Stimulated activated CD4-positive, alpha-beta T cell treated with anti-CD3 and anti-CD28 coated beads, Interleukin-1b, Interleukin-23, amount 100 ng/mL, for 4 hours (primary cell): Measurements from ENCODE around the gene LKAAEAR1.

Experiments used
- DNase-seq, 2 donors: peaks; one replicate each; pipeline ENCODE4 v3.0.0-alpha.2; 2020; ENCODE audit warnings: low read depth in 2 of 2

LKAAEAR1 gene

DNA sequence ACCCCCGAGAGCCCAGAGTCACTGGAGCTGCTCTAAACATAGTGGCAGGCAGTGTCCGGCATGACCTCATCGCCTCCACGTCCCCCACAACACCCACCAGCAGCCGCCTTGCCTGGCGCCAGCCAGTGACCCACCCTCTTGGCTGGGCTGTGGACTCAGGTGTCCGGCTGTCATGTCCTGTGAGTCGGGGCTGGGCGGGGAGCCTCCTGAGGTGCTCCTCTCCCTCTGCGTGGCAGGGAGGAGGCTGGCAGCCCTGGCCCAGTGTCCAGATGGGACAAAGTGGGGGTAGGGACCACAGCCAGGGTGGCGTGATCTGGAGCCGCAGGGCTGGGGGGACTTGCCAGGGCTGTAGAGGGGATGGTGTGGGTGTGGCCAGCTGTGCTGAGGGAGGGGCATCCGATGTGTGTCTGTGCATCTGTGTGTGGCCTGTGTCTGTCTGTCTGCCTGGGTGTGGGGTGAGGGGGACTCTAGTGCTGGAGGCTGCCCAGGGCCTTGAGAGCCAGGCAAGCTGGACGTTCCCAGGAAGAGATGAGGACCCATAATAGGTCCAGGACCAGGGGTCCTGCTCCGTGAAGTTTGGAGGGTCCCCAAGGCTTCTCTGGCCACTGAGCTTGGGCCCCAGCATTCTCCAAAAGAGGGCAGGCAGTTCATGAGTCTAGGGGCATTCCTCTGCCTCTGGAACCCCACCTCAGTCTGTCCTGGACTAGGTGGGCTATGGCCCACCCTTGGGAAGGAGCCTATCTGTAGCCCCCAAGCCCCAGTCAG lies 32.5 kb downstream of the LKAAEAR1 start:
- no peak for DNase-seq

DNA sequence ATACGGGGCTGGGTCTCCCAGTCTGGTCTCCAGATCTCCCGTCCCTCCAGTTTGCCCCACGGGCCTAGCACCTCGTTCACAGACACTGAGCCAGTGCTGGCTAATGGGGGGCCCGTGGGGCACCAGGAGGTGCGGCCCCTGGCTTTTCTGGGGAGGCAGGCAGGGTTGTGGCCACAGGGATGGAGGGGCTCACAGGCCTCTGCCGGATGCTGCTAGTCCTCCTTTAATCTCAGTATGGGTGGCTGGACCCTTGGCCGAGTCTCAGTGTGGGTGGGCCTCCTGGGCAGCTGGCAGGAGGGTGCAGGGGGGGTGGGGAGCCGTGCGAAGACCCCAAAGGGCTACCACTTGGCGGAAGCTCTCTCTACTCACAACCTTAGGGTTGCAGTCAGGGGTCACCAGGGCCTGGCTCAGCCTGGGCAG lies 33.2 kb downstream of the LKAAEAR1 start:
- DNase-seq = no peak

DNA sequence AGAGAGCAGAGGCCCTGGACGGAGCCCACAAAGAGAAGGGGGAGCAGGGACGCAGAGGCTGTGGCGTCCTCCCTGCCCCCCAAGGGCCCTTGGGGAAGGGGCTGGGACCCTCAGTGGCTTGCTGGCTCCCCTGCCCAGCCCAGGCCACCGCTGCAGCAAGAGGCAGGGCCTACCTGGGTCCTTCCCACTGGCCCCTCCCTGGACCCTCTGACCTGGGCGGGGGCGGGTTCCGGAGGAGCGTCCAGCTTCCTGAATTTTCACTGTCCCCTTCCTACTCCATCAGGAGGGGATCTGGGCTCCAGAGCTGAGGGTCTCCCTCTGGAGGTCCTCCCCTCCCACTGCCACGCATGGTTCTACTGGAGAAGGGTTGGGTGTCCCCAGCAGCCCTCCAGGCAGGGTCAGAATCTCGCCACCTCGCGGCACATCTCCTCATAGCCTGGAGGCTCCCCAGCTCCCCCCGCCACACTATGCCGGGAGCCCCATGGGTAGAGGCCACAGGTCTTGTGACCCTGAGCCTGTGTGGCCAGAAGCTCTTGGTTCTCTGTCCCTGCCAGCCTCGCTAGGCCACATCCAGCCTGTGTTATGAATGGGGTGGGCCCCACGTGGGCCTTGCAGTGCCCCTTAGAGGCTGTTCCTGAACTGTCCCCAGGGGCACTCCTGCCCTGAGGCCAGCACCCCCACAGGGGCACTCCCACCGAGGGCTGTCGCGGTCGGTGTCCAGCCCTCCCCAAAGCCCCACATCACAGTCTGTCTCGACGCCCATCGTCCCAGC lies 33.8 kb downstream of the LKAAEAR1 start:
- DNase-seq = no peak

DNA sequence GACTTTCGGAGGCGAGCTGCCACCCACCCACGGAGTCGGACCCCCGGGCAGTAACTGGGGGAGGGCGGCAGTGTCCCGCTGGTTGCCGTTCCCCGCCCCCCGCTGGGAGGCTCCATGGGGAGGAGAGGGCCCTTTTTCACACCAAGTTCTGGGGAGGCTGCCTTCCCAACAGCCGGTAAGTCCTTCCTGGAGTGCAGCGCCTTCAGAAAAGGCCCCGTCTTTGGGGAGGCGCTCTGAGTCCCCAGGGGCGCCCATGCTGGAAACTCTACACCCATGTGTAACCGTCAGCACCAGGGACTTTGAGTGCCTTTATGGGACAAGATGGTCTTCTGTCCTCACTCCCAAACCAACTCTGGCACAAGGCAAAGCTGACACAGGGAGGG lies 34.3 kb downstream of the LKAAEAR1 start:
- DNase-seq = no peak

DNA sequence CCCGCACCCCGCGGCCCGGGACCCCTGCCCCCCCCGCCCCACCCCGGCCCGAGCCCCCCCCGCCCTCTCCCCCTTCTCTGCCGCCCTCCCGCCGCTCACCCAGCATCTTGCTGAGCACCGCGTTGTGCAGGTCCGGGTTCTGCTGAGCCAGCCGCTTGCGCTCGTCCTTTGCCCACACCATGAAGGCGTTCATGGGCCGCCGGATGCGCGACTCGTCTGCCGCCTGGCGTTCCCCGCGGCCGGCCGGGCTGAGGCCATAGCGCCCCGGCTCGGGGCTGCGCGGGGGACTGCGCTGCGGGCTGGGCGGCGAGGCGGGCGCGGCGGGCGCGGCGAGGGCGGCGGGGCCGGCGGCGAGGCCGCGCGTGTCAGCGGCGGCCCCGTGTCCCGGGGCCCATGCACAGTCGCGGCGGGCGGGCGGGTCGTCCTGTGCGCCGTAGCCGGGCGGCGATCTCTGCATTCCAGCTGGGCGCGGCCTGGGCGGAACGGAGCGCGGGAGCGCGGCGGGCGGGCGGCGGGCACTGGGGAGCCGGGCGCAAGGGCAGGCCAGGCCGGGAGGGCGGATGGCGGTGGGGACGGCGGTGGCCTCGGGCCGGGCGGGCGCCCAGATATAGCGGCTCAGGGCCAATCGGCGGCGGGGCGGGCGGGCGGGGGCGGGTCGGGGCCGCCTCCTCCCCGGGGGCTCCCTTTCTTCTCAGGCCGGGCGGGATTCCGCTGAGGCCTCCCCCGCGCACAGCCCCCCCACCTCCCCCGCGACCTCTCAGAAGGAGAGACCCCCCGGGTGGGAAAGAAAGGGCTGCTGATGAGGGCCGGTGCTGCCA lies 34.9 kb downstream of the LKAAEAR1 start, which contains the start of gene SOX18:
SOX18 (minus strand) TSS at position 580 of the 818 bp plus-strand sequence; CDS start at position 457, 123 bp downstream.
- DNase-seq = no peak

DNA sequence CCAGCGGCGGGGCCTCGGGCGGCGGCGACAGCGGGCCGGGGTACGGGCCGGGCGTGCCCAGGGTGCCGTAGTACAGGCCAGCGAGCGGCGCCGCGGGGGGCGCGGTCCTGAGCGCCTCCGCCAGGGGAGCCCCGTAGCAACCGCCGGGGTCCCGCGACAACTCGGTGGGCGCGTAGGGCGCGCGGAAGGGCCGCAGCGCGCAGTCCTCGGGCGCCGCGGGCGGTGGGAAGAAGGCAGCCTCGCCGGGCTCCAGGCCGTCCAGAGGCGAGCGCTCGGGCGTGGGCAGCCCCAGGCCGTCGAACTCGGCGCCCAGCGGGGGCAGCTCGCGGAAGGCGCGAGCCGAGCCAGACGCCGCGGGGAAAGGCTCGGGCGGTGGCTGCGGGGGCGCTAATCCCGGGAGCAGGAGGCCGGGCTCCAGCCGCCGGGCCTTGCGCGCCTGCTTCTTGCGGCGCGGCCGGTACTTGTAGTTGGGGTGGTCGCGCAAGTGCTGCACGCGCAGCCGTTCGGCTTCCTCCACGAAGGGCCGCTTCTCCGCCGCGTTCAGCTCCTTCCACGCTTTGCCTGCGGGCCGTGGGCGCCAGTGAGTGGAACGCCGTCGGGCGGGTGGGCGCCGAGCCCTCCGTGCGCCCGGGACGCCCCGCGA lies 35.7 kb downstream of the LKAAEAR1 start:
- DNase-seq = no peak

DNA sequence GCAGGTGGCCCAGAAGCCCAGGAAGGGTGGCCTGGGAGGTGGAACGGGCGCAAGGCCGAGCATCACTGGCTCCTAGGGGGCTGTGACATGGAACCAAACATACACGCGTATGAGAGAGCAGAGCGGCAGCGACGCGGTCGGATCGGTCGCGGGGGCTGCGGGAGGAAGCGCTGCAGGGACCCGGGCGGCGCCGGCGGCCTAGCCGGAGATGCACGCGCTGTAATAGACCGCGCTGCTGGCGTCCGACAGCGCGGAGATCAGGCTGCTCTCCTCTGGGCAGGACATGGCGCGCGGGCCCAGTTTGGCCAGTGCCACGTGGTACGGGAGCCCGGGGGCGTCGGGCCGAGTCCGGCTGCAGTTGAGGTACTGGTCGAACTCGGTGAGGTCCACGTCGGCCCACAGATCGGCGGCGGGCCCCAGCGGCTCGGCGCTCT lies 36.2 kb downstream of the LKAAEAR1 start:
- DNase-seq = no peak

DNA sequence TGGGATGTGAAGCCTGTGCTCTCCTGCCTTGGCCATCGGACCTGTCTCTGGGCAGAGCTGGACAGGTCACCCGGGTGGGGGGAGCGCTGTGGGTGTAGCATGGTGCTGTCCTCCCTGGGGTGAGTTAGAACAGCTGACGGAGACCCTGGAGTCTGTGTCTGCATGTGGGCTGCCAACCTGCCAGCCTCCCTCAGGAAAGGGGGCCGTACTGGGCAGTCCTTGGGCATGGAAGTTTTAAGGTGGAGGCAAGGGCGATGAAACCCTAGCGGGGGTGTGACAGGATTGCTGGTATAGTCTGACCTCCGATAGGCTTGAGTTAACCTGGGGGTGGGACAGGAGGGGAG lies 37.2 kb downstream of the LKAAEAR1 start:
- DNase-seq = no peak

DNA sequence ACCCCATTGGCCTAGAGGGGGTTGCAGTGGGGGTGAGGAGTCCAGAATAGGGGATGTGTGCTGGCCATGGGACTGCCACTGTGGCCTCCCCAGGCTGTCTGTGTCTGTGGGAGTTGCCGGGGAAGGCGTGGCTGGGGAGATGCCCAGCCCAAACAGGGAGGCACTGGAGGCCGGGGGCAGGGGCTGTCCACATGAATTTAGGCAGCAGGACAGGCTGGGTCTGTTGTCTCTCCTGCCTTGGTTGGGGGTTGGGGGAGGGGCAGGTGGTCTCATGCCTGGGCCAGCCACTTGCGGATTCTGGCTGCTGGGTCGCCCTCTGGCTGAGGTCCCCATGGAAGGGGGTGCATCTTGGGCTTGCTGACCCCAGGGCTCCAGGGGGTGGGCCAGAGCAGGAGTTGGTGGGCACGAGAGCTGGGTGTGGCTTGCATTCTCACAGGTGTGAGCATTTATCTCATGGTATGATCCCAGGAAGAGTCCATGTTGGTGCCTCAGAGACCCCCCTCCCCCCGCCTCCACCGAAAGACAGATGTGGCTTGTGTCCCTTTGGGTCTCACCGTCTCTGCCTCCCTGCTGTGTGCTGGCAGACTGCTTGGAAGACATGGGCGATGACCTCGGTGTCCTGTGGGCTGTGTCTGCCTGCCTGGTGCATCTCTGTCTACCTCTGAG lies 38.7 kb downstream of the LKAAEAR1 start:
- DNase-seq = no peak

DNA sequence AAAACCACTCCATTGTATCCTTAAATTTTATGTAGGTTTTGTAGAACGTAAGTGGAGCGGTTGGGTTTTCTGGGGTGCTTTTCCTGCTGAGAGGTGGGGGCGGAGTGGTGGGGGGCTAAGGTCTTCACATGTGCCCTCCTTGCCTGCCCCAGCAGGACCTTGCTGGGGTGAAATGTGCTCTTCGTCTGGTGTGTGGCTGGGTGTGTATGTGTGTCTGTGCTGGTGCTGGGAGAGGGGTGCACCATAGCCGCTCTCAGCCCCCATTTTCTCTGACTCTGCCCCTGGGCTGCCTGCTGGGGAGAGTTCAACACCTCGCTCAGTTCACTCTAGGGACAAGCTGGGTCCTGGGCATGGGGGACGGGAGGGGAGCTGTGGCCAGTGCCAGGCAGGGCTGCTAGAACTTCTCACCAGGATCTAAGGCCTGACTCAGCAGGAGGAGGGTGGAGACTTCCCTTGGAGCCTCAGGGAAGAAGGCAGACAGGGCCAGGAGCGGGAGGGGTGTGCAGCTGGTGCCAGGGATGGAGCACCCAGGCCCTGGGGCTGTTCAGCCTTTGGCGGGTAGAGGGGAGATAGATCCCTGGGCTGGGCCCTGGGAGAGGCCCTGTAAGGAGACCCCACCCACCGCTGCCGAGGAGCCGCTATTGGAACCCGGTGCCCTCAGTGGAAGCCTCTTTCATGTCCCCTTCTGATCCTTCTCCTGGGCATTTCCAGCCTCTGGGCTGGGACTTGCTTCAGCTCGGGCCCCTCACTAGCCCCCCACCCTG lies 39.5 kb downstream of the LKAAEAR1 start:
- no peak for DNase-seq

DNA sequence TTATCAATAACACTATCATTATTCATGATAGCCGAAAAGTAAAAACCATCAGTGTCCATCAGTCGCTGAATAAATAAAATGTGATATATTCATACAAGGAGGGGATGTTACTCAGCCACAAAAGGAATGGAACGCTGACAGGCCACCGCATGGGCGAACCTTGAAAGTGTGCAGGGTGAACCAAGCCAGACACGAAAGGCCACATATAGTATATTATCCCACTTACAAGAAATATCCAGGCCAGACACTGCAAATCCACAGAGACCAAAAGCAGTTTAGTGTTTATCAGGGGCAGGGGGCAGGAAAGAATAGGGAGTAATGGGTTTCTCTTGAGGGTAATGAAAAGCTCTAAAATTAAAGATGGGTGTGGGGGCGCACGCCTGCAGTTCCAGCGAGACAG lies 40.4 kb downstream of the LKAAEAR1 start:
- DNase-seq = no peak

DNA sequence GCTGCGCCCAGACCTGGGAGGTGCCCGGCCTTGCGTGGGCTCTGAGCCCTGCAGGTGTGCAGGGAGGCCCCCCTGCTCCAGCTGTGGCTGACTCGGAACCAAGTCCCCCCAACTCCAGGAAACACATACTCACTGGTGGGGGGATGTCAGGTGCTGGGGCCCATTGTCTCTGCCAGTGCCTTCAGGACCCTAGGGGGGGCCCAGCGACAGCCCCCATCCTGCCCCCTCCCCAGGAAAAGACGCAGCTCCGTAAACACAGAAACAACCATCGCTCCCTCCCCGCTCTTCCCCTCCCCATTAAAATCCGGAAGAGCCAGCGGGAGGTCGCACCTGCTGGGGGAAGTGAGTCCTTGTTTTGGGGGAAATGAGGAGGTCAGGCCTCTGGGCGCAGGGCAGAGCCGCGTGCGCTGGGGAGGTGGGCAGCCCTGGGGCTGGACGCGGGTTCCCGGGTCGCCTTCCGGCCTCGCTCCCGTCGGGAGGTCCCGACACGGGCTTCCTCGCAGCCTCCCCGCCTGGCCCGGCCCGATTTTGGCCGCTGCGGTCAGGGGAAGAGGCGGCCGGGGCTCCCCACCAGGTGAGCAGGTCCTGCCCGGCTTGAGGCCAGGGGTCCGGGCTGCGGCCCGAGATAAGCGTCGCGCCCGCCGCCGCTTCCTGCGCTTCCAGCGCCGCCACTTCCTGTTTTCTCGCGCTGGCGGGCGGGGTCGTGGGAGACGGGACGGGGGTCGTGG lies 42.0 kb downstream of the LKAAEAR1 start:
- no peak for DNase-seq

DNA sequence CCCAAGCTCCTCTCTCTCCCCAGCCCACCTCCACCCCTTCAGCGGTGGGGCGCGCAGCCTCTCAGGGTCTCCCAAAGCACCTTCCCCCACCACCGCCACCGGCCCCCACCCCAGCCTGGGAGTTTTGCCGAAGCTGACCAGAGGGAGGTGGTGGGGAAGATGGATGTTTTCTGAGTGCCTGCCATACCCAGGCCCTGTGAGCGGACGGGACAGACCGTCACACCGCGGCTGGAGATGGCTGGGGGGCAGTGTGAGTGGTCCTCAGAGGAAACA lies 42.5 kb downstream of the LKAAEAR1 start:
- DNase-seq = no peak

DNA sequence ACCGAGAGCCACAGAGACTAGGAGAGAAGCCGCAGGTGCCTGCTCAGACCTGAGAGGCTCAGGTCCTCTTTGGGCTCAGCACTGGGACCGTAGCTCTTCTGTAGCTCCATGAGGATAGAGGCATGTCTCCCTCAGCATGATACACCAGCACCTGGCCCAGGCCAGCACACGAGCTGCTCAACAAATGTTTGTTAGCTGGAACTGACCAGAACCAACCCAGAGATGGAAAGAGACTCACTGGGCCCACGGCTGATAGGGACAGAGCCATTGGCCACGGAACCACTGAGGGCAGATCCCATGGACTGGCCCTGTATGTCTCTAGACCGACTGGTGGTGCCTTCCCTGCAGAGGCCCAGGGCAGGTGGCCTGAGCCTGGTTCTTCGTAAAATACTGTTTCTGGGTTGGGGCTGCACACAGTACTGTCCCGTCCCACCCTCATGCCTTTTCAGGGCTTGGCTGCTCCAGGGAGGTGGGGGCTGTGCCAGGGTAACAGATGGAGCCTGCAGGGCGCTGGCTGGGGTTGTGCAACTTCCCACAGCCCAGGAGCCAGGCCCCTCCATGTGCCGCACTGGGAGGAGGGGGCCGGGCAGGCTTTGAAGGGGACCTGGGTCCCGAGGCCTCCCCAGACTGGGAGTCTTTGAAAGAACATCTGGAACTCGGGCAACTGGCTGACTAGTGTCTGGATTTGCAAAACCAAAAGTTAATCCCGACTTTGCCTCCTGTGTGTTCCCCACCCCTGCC lies 43.0 kb downstream of the LKAAEAR1 start:
- no peak for DNase-seq

DNA sequence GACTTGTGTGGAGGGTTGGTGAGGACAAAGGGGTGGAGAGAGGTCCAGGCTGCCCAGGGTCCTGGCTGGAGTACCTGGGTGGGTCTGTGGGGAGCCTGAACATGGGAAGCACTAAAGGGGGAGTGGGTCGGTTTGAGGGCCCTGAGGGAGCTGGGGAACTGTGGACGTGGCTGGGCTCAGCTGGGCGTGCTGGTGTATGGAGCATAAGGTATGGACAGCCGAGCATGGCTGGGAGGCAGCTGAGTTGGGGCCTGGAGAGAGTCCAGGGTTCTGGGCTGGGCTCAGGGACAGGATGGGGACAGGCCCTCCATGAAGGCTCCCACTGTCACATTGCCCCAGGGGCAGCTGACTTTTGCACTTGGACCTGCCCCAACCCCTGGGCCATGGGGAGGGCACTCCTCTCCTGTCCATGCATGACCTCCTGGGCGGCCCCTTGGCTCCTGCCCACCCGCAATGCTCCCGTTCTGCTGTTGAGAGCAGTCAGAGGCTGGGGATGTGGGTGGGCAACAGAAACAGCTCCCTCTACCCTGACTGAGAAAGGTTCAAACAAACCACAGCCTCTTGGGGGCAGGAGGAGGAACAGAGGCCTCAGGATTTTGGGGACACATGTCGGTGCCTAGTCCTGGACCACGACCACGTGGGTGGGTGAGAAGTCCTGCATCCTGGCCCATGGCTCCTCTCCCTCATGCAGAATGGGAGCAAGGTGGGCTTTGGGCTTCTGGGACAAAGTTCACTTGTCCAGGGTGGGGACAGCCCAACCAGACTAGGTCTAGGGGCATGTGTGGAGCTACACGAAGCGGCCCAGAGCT lies 43.8 kb downstream of the LKAAEAR1 start:
- DNase-seq = no peak

DNA sequence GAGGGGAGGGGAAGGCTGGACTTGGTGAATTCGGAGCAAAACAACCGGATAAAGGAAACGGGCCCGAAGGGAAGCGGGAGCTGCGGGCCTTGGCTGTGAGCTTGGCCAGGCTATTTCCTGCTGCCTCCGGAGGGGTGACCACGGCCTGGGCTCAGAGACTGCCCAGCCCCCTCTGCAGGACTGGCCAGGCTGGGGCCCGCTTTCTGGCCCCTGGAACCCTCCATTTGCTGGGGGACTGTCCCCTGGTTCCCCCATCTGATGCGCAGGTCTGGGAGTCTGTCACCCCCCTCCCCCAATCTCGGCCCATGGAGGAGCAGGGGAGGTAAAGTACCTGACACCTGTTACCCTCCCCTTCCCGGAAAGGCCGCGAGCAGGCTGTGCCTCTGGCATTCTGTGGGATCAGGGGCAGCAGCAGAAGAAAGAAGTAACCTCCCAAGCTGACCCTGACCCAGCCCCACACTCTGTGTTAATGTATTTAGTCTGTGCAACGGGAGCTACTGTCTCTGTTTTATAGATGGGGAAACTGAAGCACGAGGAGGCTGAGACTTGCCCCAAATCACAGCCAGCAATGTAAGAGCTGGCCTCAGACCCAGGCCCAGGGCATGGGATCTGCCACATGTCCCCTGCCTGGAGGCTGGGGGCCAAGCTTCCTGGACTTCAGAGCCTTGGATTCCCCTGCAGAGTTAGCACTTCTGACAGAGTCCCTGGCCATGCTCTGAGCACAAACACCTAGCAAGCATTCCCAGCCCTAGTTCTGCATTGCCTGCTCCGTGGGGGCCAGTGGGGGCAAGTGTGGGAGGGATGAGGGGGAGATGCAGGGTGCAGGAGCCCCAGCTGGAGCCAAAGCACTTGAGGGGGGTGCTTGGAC lies 44.7 kb downstream of the LKAAEAR1 start:
- no peak for DNase-seq

DNA sequence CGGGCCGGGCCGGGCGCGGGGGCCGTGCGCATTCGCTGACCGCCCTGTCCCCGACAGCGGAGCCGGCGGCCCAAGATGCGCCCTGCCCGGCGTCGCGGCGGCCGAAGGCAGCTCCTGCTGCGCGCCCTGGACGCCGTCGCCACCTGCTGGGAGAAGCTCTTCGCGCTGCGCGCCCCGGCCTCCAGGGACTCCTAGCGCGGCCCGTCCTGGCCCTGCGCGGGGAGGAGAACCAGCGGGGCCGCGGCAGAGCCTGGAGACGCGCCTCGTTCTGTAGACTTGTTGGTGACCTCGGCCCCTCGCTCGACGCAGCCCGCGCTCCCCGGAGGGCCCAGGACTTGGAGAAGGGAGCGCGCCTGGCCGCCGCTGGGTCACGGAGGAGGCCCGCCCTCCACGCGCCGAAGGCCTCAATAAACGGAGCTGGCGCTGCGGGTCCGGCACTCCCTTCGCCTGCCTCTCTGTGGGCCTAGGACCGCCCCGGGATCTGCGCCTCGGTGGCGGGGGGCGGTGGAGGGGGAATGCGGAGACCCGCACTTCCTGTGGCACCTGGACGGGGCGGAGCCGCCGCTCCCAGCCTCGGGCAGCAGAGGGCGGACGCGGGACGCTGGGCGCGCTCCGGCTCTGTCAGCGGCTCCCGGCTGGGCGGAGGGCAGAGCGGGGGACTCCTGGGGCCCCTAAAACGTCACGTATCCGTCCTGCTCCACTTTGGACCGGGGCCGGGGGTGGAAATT lies 45.5 kb downstream of the LKAAEAR1 start:
- DNase-seq = peak; percentile 68 to 75
